A673 (cell line): ENCODE data around the gene PDGFD.

Source experiments
- CTCF ChIP-seq: fragments of 300-800, 200-600 bp; sonication (generic); conservative IDR thresholded peaks from 2 replicates; pipeline ENCODE4 v1.5.1; 2017; ENCODE audit warnings: low read depth, mild to moderate bottlenecking, antibody characterized with exemption, low read length, moderate library complexity, mixed read lengths
- EZH2 ChIP-seq: fragments of 200-600 bp; sonication (generic); IDR thresholded peaks from 2 replicates; pipeline ENCODE4 v1.6.1; 2017; ENCODE audit warnings: borderline replicate concordance, low read depth, mild to moderate bottlenecking, mixed read lengths, antibody characterized with exemption, low read length; ENCODE audit not compliant: poor library complexity, severe bottlenecking

- TF ChIP-seq CTCF = no peak
- no peak for TF ChIP-seq EZH2
These were observed 127.0 kb downstream of the PDGFD start for GRCh38 chr11:104036995-104037394.
